Mesenchymal stem cell (in vitro differentiated cells and primary cell): ENCODE measurements around the gene RBBP8NL.

Experiments
- DNase-seq: peaks from one replicate; pipeline ENCODE4 v3.0.0-alpha.2; 2013
- H2AFZ ChIP-seq: one replicate; pipeline ENCODE4 v1.6.1; 2013; ENCODE audit warnings: low read depth, mild to moderate bottlenecking, control low read depth, inconsistent platforms, low read length, moderate library complexity
- H2AK5ac ChIP-seq: 2 replicates; pipeline ENCODE4 v1.6.1; 2013; ENCODE audit warnings: low read length, moderate library complexity, mild to moderate bottlenecking, inconsistent platforms; ENCODE audit not compliant: severe bottlenecking
- H2BK120ac ChIP-seq: one replicate; pipeline ENCODE4 v1.6.1; 2013; ENCODE audit warnings: low read depth, mild to moderate bottlenecking, inconsistent platforms, low read length, moderate library complexity
- H2BK12ac ChIP-seq, 2 experiments: one replicate each; pipeline ENCODE4 v1.6.1; 2013; ENCODE audit warnings: inconsistent platforms in 2 of 2, low read length in 2 of 2, mild to moderate bottlenecking in 2 of 2, moderate library complexity in 2 of 2, control low read depth in 1 of 2
- H2BK15ac ChIP-seq: one replicate; pipeline ENCODE4 v1.6.1; 2013; ENCODE audit warnings: mild to moderate bottlenecking, low read depth, inconsistent platforms; ENCODE audit not compliant: poor library complexity, severe bottlenecking
- H2BK5ac ChIP-seq: 2 replicates; pipeline ENCODE4 v1.6.1; 2013; ENCODE audit warnings: low read depth, mild to moderate bottlenecking, low read length, control low read depth, inconsistent platforms; ENCODE audit not compliant: poor library complexity, severe bottlenecking
- H3K14ac ChIP-seq, 2 experiments: one replicate each; pipeline ENCODE4 v1.6.1; 2013; ENCODE audit warnings: inconsistent platforms in 2 of 2, low read length in 2 of 2, control low read depth in 1 of 2, mild to moderate bottlenecking in 1 of 2, moderate library complexity in 1 of 2
- H3K18ac ChIP-seq, 2 experiments: one replicate each; pipeline ENCODE4 v1.6.1; 2013; ENCODE audit warnings: inconsistent platforms in 2 of 2, low read length in 2 of 2, control low read depth in 1 of 2, low read depth in 1 of 2, mild to moderate bottlenecking in 1 of 2
- H3K23ac ChIP-seq, 2 experiments: one replicate each; pipeline ENCODE4 v1.6.1; 2013; ENCODE audit warnings: inconsistent platforms in 2 of 2, low read length in 2 of 2, mild to moderate bottlenecking in 2 of 2, moderate library complexity in 2 of 2, control low read depth in 1 of 2
- H3K27ac ChIP-seq: 2 replicates; pipeline ENCODE4 v1.5.1; 2013; ENCODE audit warnings: mild to moderate bottlenecking, moderate library complexity, low read length, control low read depth, inconsistent platforms; ENCODE audit not compliant: poor library complexity, severe bottlenecking
- H3K27me3 ChIP-seq, 2 experiments: 2 replicates each; pipeline versions ENCODE4 v1.6.1 to v1.7.0; 2013; ENCODE audit warnings: low read length in 2 of 2, mild to moderate bottlenecking in 2 of 2, moderate library complexity in 2 of 2, control low read depth in 1 of 2, inconsistent platforms in 1 of 2; ENCODE audit not compliant: control insufficient read depth in 1 of 2, insufficient read depth in 1 of 2
- H3K36me3 ChIP-seq, 2 experiments: 2 replicates each; pipeline versions ENCODE4 v1.6.1 to v1.7.0; 2013; ENCODE audit warnings: low read length in 2 of 2, control low read depth in 1 of 2, inconsistent platforms in 1 of 2, low read depth in 1 of 2, mild to moderate bottlenecking in 1 of 2; ENCODE audit not compliant: insufficient read depth in 2 of 2, control insufficient read depth in 1 of 2
- H3K4ac ChIP-seq, 2 experiments: one replicate each; pipeline ENCODE4 v1.6.1; 2013; ENCODE audit warnings: inconsistent platforms in 2 of 2, low read length in 2 of 2, mild to moderate bottlenecking in 2 of 2, moderate library complexity in 2 of 2, control low read depth in 1 of 2, low read depth in 1 of 2
- H3K4me1 ChIP-seq: 2 replicates; pipeline ENCODE4 v1.6.1; 2013; ENCODE audit warnings: low read depth, low read length, control low read depth; ENCODE audit not compliant: control insufficient read depth, insufficient read depth
- H3K4me2 ChIP-seq: 2 replicates; pipeline ENCODE4 v1.6.1; 2013; ENCODE audit warnings: low read length, mild to moderate bottlenecking, inconsistent platforms; ENCODE audit not compliant: poor library complexity, severe bottlenecking
- H3K4me3 ChIP-seq, 2 experiments: 2 replicates each; pipeline versions ENCODE4 v1.5.1 to v1.7.0; 2013; ENCODE audit warnings: low read length in 2 of 2, mild to moderate bottlenecking in 2 of 2, control low read depth in 1 of 2, low read depth in 1 of 2; ENCODE audit not compliant: insufficient read depth in 1 of 2
- H3K79me1 ChIP-seq: replicated peaks from 2 replicates; pipeline ENCODE4 v1.6.1; 2013; ENCODE audit warnings: mild to moderate bottlenecking, control low read depth, low read length, inconsistent platforms; ENCODE audit not compliant: poor library complexity, severe bottlenecking
- H3K9ac ChIP-seq: 2 replicates; pipeline ENCODE4 v1.7.0; 2013; ENCODE audit warnings: mild to moderate bottlenecking, low read length, moderate library complexity
- H3K9me3 ChIP-seq: 2 replicates; pipeline ENCODE4 v1.7.0; 2013; ENCODE audit warnings: mild to moderate bottlenecking, low read length; ENCODE audit not compliant: control insufficient read depth
- H4K8ac ChIP-seq: one replicate; pipeline ENCODE4 v1.6.1; 2013; ENCODE audit warnings: inconsistent platforms, mild to moderate bottlenecking, low read length, moderate library complexity
- H4K91ac ChIP-seq: one replicate; pipeline ENCODE4 v1.6.1; 2013; ENCODE audit warnings: mild to moderate bottlenecking, low read length, inconsistent platforms
- WGBS: methylation state at CpG from one replicate; pipeline ENCODE4 v1.1.7; 2013; ENCODE audit warnings: mixed read lengths; 5-methylcytosine and 5-hydroxymethylcytosine counted together

RBBP8NL gene

GRCh38 chr20:62475027-62475771 lies 47.9 kb upstream of the RBBP8NL start:
- Histone ChIP-seq H3K36me3 (no peaks in the 10 kb centered on the region), H3K4me3 (no peak overlapping the region), H3K14ac (no peak overlapping the region), H3K18ac (no peak overlapping the region), H3K4me1 (peaks cover 15% of the 10 kb centered on the region), H2AFZ (no peak overlapping the region), H3K79me1 (no peaks in the 10 kb centered on the region), H3K9me3 (no peaks in the 10 kb centered on the region), H3K4ac (no peak overlapping the region), H4K91ac (peak overlapping the region; percentile 12), H2AK5ac (no peak overlapping the region), H3K27ac (no peak overlapping the region), H3K23ac (no peak overlapping the region), H3K27me3 (peaks cover 75 to 86% of the 10 kb centered on the region in 2 experiments), H2BK5ac (no peak overlapping the region), H3K9ac (no peak overlapping the region), H2BK120ac (no peak overlapping the region), H3K4me2 (no peak overlapping the region), H2BK15ac (no peak overlapping the region), H4K8ac (no peak overlapping the region), H2BK12ac (no peak overlapping the region)
- WGBS, result 6% methylated on average over 65 of the region's 93 CpGs
- DNase-seq, result no peak

GRCh38 chr20:62474604-62475026 lies 47.3 kb upstream of the RBBP8NL start:
- Histone ChIP-seq H3K79me1 (no peaks in the 10 kb centered on the region), H2BK5ac (no peak overlapping the region), H2AFZ (no peak overlapping the region), H4K8ac (no peak overlapping the region), H3K14ac (no peak overlapping the region), H3K27me3 (peaks cover 78 to 88% of the 10 kb centered on the region in 2 experiments), H3K36me3 (no peaks in the 10 kb centered on the region), H2BK12ac (no peak overlapping the region), H3K4me3 (no peak overlapping the region), H3K27ac (no peak overlapping the region), H3K4me1 (peaks cover 15% of the 10 kb centered on the region), H2BK120ac (no peak overlapping the region), H4K91ac (peak overlapping the region; percentile 12), H3K18ac (no peak overlapping the region), H2AK5ac (no peak overlapping the region), H3K23ac (no peak overlapping the region), H3K9me3 (no peaks in the 10 kb centered on the region), H2BK15ac (no peak overlapping the region), H3K4ac (no peak overlapping the region), H3K9ac (no peak overlapping the region), H3K4me2 (no peak overlapping the region)
- whole genome bisulfite sequencing, result 7% methylated on average over 10 of the region's 25 CpGs
- no peak for DNase-seq

DNA sequence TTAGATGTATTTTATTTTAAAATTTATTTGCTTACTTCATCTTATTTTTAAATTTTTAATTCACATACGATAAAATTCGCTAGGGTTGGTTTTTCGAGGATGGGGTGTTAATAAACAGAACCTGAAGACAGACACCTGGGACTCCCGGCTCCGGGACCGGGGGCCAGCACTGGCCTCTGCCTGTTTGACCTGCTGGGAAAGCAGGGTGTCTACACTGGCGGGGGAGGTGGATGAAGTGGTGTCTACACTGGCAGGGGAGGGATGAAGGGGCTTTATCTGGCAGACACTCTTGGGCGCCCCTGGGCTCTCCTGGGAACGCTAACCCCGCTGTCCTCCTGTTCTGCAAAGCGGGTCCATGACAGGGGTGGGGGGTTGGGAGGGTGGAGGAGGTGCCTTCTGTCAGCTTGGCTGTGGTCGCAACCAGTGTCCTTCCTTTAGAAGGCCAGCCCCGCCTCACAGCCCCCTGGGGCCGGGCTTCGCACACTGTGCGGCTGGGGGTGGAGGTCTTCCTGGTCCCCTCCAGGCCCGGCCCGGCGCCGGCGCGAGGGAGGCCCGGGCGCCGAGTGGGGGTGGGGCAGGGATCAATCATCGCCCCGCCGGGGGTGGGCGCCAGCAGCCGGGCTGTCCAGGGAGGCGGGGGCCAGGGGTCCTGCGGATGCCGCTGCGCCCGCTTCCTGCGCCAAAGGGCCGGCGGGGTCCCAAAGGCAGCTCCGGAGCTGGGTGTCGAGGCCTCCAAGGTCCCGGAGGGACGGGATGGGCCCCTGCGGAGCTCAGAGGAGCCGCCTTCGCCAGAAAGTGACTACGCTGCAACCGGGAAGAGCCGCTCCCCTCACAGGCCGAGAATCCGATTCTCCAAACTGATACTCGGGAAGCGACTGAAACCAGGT lies 46.6 kb upstream of the RBBP8NL start:
- Histone ChIP-seq H3K9ac (no peak overlapping the region), H2BK5ac (no peak overlapping the region), H3K27me3 (peaks cover 78 to 88% of the 10 kb centered on the region in 2 experiments), H2BK15ac (no peak overlapping the region), H3K4me2 (no peak overlapping the region), H3K36me3 (no peaks in the 10 kb centered on the region), H2AK5ac (no peak overlapping the region), H2BK12ac (no peak overlapping the region), H3K23ac (no peak overlapping the region), H3K79me1 (no peaks in the 10 kb centered on the region), H3K9me3 (no peaks in the 10 kb centered on the region), H3K18ac (no peak overlapping the region), H2AFZ (no peak overlapping the region), H3K14ac (no peak overlapping the region), H3K27ac (no peak overlapping the region), H3K4me1 (peaks cover 15% of the 10 kb centered on the region), H4K91ac (no peak overlapping the region), H3K4me3 (no peak overlapping the region), H3K4ac (no peak overlapping the region), H2BK120ac (no peak overlapping the region), H4K8ac (no peak overlapping the region)
- DNase-seq, result no peak
- WGBS, result 15% methylated on average over 47 of the region's 52 CpGs

GRCh38 chr20:62472941-62473585 lies 45.7 kb upstream of the RBBP8NL start:
- no peak overlapping the region for H3K27ac ChIP-seq

More at GRCh38 chr20:62472941-62473585, 45.7 kb upstream of the RBBP8NL start:
- 80% methylated on average over 28 of the region's 30 CpGs for WGBS
- Histone ChIP-seq H3K14ac (no peak overlapping the region), H3K27me3 (peaks cover 74 to 88% of the 10 kb centered on the region in 2 experiments), H3K4me3 (no peak overlapping the region), H2AFZ (no peak overlapping the region), H3K4me2 (no peak overlapping the region), H3K79me1 (no peaks in the 10 kb centered on the region), H3K4ac (no peak overlapping the region), H3K4me1 (peaks cover 15% of the 10 kb centered on the region), H2BK5ac (no peak overlapping the region), H4K8ac (no peak overlapping the region), H3K9ac (no peak overlapping the region), H2BK15ac (no peak overlapping the region), H2AK5ac (no peak overlapping the region), H3K18ac (no peak overlapping the region), H4K91ac (no peak overlapping the region), H2BK120ac (no peak overlapping the region), H3K9me3 (no peaks in the 10 kb centered on the region), H3K23ac (no peak overlapping the region), H3K36me3 (no peaks in the 10 kb centered on the region), H2BK12ac (no peak overlapping the region)
- DNase-seq, result no peak
